ENCODE measurements around the gene MGMT.

Gene MGMT

DNA sequence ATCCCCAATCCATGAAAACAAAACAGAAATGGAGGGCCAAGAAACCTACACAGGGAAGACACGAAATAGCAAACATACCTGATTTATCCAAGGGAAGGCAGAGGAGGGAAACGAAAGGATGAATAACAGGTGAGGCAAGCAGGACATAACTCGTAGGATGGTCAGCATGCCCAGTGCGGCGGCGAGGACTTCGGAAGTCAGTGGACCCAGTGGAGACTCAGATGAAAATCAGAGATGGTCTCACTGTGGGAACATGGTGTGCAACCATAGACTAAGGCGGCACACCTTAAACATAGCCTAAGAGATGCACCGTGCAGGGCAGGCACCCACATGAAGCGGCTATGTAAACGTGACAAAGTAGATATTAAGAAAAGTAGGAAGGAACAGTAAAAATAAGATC is 157.5 kb downstream of the MGMT start:
- no peak for DNase-seq (ENCODE audit: low read depth)
- no peak overlapping the region for H3K4me3 ChIP-seq (ENCODE audit: low read depth, low read length)
- TF ChIP-seq CTCF (IDR thresholded peaks at IDR 0.05; ENCODE audit: control insufficient read depth, extremely low read depth, insufficient read depth) = no peak

- H3K4me3 ChIP-seq (ENCODE audit: low read depth, low read length) = no peak overlapping the region
- DNase-seq (ENCODE audit: low read depth) = no peak
- TF ChIP-seq CTCF (IDR thresholded peaks at IDR 0.05; ENCODE audit: control insufficient read depth, extremely low read depth, insufficient read depth) = no peak
Measured at GRCh38 chr10:129626309-129626708, 159.3 kb downstream of the MGMT start.

- DNase-seq (ENCODE audit: low read depth) = no peak
- TF ChIP-seq CTCF (IDR thresholded peaks at IDR 0.05; ENCODE audit: control insufficient read depth, extremely low read depth, insufficient read depth) = no peak
- H3K4me3 ChIP-seq (ENCODE audit: low read depth, low read length) = no peak overlapping the region
Measured at GRCh38 chr10:129626796-129627435, 159.9 kb downstream of the MGMT start.

GRCh38 chr10:129627442-129627841 is 160.4 kb downstream of the MGMT start:
- DNase-seq (ENCODE audit: low read depth) = no peak
- no peak overlapping the region for H3K4me3 ChIP-seq (ENCODE audit: low read depth, low read length)
- TF ChIP-seq CTCF (IDR thresholded peaks at IDR 0.05; ENCODE audit: control insufficient read depth, extremely low read depth, insufficient read depth) = no peak

DNA sequence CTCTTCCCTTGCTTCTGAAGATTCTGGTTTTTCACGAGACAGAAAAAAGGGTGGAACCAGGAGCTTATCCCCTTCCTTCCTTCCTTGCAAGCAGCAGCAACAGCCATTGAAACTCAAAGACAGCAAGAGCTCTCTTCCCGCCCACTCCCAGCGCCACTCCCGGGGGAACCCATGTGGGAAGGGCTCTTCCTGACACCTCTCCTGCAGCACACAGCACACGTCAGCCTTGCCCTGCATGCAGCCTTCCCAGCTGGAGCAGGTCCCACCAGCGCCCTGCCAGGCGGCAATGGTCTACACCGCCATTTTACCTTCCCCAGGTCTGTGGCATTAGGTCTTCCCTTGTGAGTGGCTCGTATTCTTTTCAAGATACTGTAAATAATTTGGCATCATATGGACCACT is 161.8 kb downstream of the MGMT start:
- H3K4me3 ChIP-seq (ENCODE audit: low read depth, low read length) = no peak overlapping the region
- TF ChIP-seq CTCF (IDR thresholded peaks at IDR 0.05; ENCODE audit: control insufficient read depth, extremely low read depth, insufficient read depth) = no peak
- DNase-seq (ENCODE audit: low read depth) = no peak

- no peak for TF ChIP-seq CTCF (IDR thresholded peaks at IDR 0.05; ENCODE audit: control insufficient read depth, extremely low read depth, insufficient read depth)
- H3K4me3 ChIP-seq (ENCODE audit: low read depth, low read length) = no peak overlapping the region
Measured at GRCh38 chr10:129629911-129630310, 162.9 kb downstream of the MGMT start.

GRCh38 chr10:129631006-129631405 is 164.0 kb downstream of the MGMT start:
- no peak for DNase-seq (ENCODE audit: low read depth)
- TF ChIP-seq CTCF (IDR thresholded peaks at IDR 0.05; ENCODE audit: control insufficient read depth, extremely low read depth, insufficient read depth) = no peak
- H3K4me3 ChIP-seq (ENCODE audit: low read depth, low read length) = no peak overlapping the region

More at GRCh38 chr10:129629911-129630310, 162.9 kb downstream of the MGMT start:
- no peak for DNase-seq (ENCODE audit: low read depth)
